ENCODE measurements around the gene COX8C.
"Not testable (repeated sequence)": the region's sequence is repeated elsewhere in the genome, so short reads cannot be mapped to it uniquely, and the experiment has no call there.

Gene COX8C

GRCh38 chr14:93381644-93382043 is 34.7 kb downstream of the COX8C start:
- TF ChIP-seq CTCF (IDR thresholded peaks at IDR 0.05; ENCODE audit: low read depth, low read length, missing control alignments): no peak
- no peak overlapping the region for H3K27ac ChIP-seq
- DNase-seq: no peak
- no peaks in the 10 kb centered on the region for H3K27me3 ChIP-seq (replicated peaks)
- in situ Hi-C loops (cut with HindIII; ENCODE audit: low pct_ligation_motif_present, low sequenced_read_pairs): no loop called here
- H3K36me3 ChIP-seq (replicated peaks): no peaks in the 10 kb centered on the region
- no peak overlapping the region for H3K4me3 ChIP-seq (ENCODE audit: low read depth, low read length)

- H3K36me3 ChIP-seq (replicated peaks); H3K4me3 ChIP-seq (ENCODE audit: low read depth, low read length); H3K27ac ChIP-seq; in situ Hi-C loops (cut with HindIII; ENCODE audit: low pct_ligation_motif_present, low sequenced_read_pairs); H3K27me3 ChIP-seq (replicated peaks); DNase-seq: not testable (repeated sequence)
Measured at GRCh38 chr14:93384256-93384655, 37.3 kb downstream of the COX8C start.

- H3K27me3 ChIP-seq (replicated peaks): no peaks in the 10 kb centered on the region
- H3K36me3 ChIP-seq (replicated peaks): no peaks in the 10 kb centered on the region
- TF ChIP-seq CTCF (IDR thresholded peaks at IDR 0.05; ENCODE audit: low read depth, low read length, missing control alignments): no peak
- no peak for DNase-seq
- no peak overlapping the region for H3K27ac ChIP-seq
- in situ Hi-C loops (cut with HindIII; ENCODE audit: low pct_ligation_motif_present, low sequenced_read_pairs): no loop called here
- H3K4me3 ChIP-seq (ENCODE audit: low read depth, low read length): no peak overlapping the region
Measured at GRCh38 chr14:93395231-93395630, 48.2 kb downstream of the COX8C start.

- Histone ChIP-seq H3K36me3 (replicated peaks) (no peaks in the 10 kb centered on the region), H3K4me3 (ENCODE audit: low read depth, low read length) (no peak overlapping the region), H3K27me3 (replicated peaks) (no peaks in the 10 kb centered on the region), H3K27ac (no peak overlapping the region)
- no peak for TF ChIP-seq CTCF (IDR thresholded peaks at IDR 0.05; ENCODE audit: low read depth, low read length, missing control alignments)
- in situ Hi-C loops (cut with HindIII; ENCODE audit: low pct_ligation_motif_present, low sequenced_read_pairs): no loop called here
- no peak for DNase-seq
Measured at GRCh38 chr14:93396456-93396855, 49.5 kb downstream of the COX8C start.
